ENCODE results near the gene A4GALT.

The A4GALT gene

GRCh38 chr22:42693055-42693762, 27.5 kb downstream of the A4GALT start:
- TF ChIP-seq PPARA (CRISPR knock-in tag; IDR thresholded peaks at IDR 0.05; ENCODE audit: borderline replicate concordance) (no peak), ZNF8 (CRISPR knock-in tag; IDR thresholded peaks at IDR 0.05) (no peak), SNAI2 (CRISPR knock-in tag; IDR thresholded peaks at IDR 0.05) (no peak), ZNF70 (CRISPR knock-in tag; IDR thresholded peaks at IDR 0.05) (no peak), BACH2 (CRISPR knock-in tag; IDR thresholded peaks at IDR 0.05; ENCODE audit: borderline replicate concordance) (no peak), ZNF565 (CRISPR knock-in tag; conservative IDR thresholded peaks at IDR 0.05; ENCODE audit: low read depth) (no peak), RARB (CRISPR knock-in tag; IDR thresholded peaks at IDR 0.05) (no peak), ZFP3 (CRISPR knock-in tag; IDR thresholded peaks at IDR 0.05) (no peak), TCF4 (CRISPR knock-in tag; IDR thresholded peaks at IDR 0.05; ENCODE audit: borderline replicate concordance) (no peak), GLIS3 (CRISPR knock-in tag; IDR thresholded peaks at IDR 0.05) (no peak), CSDC2 (CRISPR knock-in tag; IDR thresholded peaks at IDR 0.05) (no peak), ISL1 (CRISPR knock-in tag; IDR thresholded peaks at IDR 0.05) (no peak), ARNTL (CRISPR knock-in tag; IDR thresholded peaks at IDR 0.05; ENCODE audit: borderline replicate concordance, low read depth) (no peak), ESRRG (CRISPR knock-in tag; IDR thresholded peaks at IDR 0.05) (no peak), CSRNP3 (CRISPR knock-in tag; IDR thresholded peaks at IDR 0.05) (no peak), TOX (CRISPR knock-in tag; IDR thresholded peaks at IDR 0.05; ENCODE audit: borderline replicate concordance) (no peak), CREB5 (CRISPR knock-in tag; IDR thresholded peaks at IDR 0.05; ENCODE audit: low read depth) (no peak), POU6F1 (CRISPR knock-in tag; IDR thresholded peaks at IDR 0.05; ENCODE audit: borderline replicate concordance, low read depth) (no peak), TSHZ2 (CRISPR knock-in tag; IDR thresholded peaks at IDR 0.05) (no peak)
- no peak for ATAC-seq

- no peak for TF ChIP-seq ESRRG (CRISPR knock-in tag; IDR thresholded peaks at IDR 0.05)
- ATAC-seq: no peak
Observed at GRCh38 chr22:42692239-42693054, 28.2 kb downstream of the A4GALT start.

- no peak for TF ChIP-seq TOX (CRISPR knock-in tag; IDR thresholded peaks at IDR 0.05; ENCODE audit: borderline replicate concordance)
- TF ChIP-seq ARNTL (CRISPR knock-in tag; IDR thresholded peaks at IDR 0.05; ENCODE audit: borderline replicate concordance, low read depth): no peak
- TF ChIP-seq OSR1 (CRISPR knock-in tag; IDR thresholded peaks at IDR 0.05): no peak
- TF ChIP-seq CREB5 (CRISPR knock-in tag; IDR thresholded peaks at IDR 0.05; ENCODE audit: low read depth): no peak
- no peak for TF ChIP-seq SNAI2 (CRISPR knock-in tag; IDR thresholded peaks at IDR 0.05)
- ATAC-seq: no peak
Observed at GRCh38 chr22:42691440-42691839, 29.2 kb downstream of the A4GALT start.

Measured in SK-N-SH treated with all-trans-retinoic acid at 6 μM for 48 hours (cell line).